Neural cell (in vitro differentiated cells): Measurements from ENCODE around the gene SLC16A1. TPM values are rescaled to one million over a fixed set of nuclear protein-coding genes. Genes with fewer than 3 reads are reported as not detected.

Source experiments
- H2AFZ ChIP-seq: fragments of 200-600, 300-800 bp; sonication (generic), shearing (Covaris generic); 2 replicates; pipeline ENCODE4 v1.6.0; 2014; ENCODE audit warnings: low read depth, mild to moderate bottlenecking, antibody characterized with exemption, low read length, moderate library complexity
- H3F3A ChIP-seq: fragments of 200-600 bp; shearing (Covaris generic); 2 replicates; pipeline ENCODE4 v1.6.1; 2016; ENCODE audit warnings: mild to moderate bottlenecking, moderate library complexity, mixed read lengths, antibody characterized with exemption, low read length; ENCODE audit not compliant: insufficient read depth, poor library complexity, severe bottlenecking
- H3K27ac ChIP-seq: fragments of 200-600, 300-800 bp; sonication (generic), shearing (Covaris generic); 2 replicates; pipeline ENCODE4 v1.5.1; 2014; ENCODE audit warnings: mild to moderate bottlenecking, low read length, moderate library complexity
- H3K27me3 ChIP-seq: fragments of 300-800, 200-600 bp; sonication (generic), shearing (Covaris generic); 2 replicates; pipeline ENCODE4 v1.6.0; 2014; ENCODE audit warnings: mild to moderate bottlenecking, low read depth, low read length, moderate library complexity; ENCODE audit not compliant: insufficient read depth
- H3K36me3 ChIP-seq: fragments of 300-800, 200-600 bp; sonication (generic), shearing (Covaris generic); 2 replicates; pipeline ENCODE4 v1.5.1; 2014; ENCODE audit warnings: mild to moderate bottlenecking, antibody characterized with exemption, low read length, moderate library complexity; ENCODE audit not compliant: insufficient read depth
- H3K4me2 ChIP-seq: fragments of 300-800, 200-600 bp; sonication (generic), shearing (Covaris generic); 2 replicates; pipeline ENCODE4 v1.6.0; 2014; ENCODE audit warnings: mild to moderate bottlenecking, low read length
- H3K4me3 ChIP-seq: fragments of 300-800, 200-600 bp; sonication (generic), shearing (Covaris generic); 2 replicates; pipeline ENCODE4 v1.5.1; 2014; ENCODE audit warnings: mild to moderate bottlenecking, low read length, moderate library complexity
- H3K79me2 ChIP-seq: fragments of 200-600 bp; shearing (Covaris generic); replicated peaks from 2 replicates; pipeline ENCODE4 v1.6.0; 2014; ENCODE audit warnings: mild to moderate bottlenecking, low read length, moderate library complexity; ENCODE audit not compliant: insufficient read depth
- H3K9ac ChIP-seq: fragments of 300-800, 200-600 bp; sonication (generic), shearing (Covaris generic); 2 replicates; pipeline ENCODE4 v1.6.1; 2016; ENCODE audit warnings: mild to moderate bottlenecking, low read length, mixed read lengths
- H3K9me2 ChIP-seq: fragments of 200-600 bp; shearing (Covaris generic); 2 replicates; pipeline ENCODE4 v1.6.1; 2016; ENCODE audit warnings: mild to moderate bottlenecking, low read length, mixed read lengths; ENCODE audit not compliant: insufficient read depth
- H3K9me3 ChIP-seq: fragments of 200-600, 300-800 bp; sonication (generic), shearing (Covaris generic); 2 replicates; pipeline ENCODE4 v1.6.1; 2016; ENCODE audit warnings: mild to moderate bottlenecking, mixed run types, low read length, moderate library complexity, mixed read lengths
- H4K20me1 ChIP-seq: fragments of 200-600 bp; shearing (Covaris generic); 2 replicates; pipeline ENCODE4 v1.6.1; 2016; ENCODE audit warnings: mild to moderate bottlenecking, mixed run types; ENCODE audit not compliant: insufficient read depth
- CTCF ChIP-seq: fragments of 450-650 bp; IDR thresholded peaks from 2 replicates; pipeline ENCODE4 v1.5.1; 2014; ENCODE audit warnings: antibody characterized with exemption, mild to moderate bottlenecking, moderate library complexity; ENCODE audit not compliant: poor library complexity, severe bottlenecking
- EP300 ChIP-seq: fragments of 450-650 bp; conservative IDR thresholded peaks from 2 replicates; pipeline ENCODE4 v1.6.1; 2014; ENCODE audit warnings: antibody characterized with exemption, mild to moderate bottlenecking, moderate library complexity; ENCODE audit not compliant: poor library complexity, severe bottlenecking
- EZH2 ChIP-seq: fragments of 200-600, 300-800 bp; shearing (Covaris generic), sonication (generic); IDR thresholded peaks from 2 replicates; pipeline ENCODE4 v1.6.1; 2014; ENCODE audit warnings: antibody characterized with exemption, low read length, borderline replicate concordance, mild to moderate bottlenecking; ENCODE audit not compliant: insufficient read depth, poor library complexity, severe bottlenecking
- MXI1 ChIP-seq: fragments of 450-650 bp; conservative IDR thresholded peaks from 2 replicates; pipeline ENCODE4 v1.6.1; 2014; ENCODE audit warnings: antibody characterized with exemption, mild to moderate bottlenecking; ENCODE audit not compliant: poor library complexity, severe bottlenecking
- POLR2AphosphoS5 ChIP-seq: IDR thresholded peaks from 2 replicates; pipeline ENCODE4 v1.6.1; 2012
- RAD21 ChIP-seq: fragments of 450-650 bp; conservative IDR thresholded peaks from 2 replicates; pipeline ENCODE4 v1.6.1; 2014; ENCODE audit warnings: antibody characterized with exemption, mild to moderate bottlenecking, moderate library complexity
- SMC3 ChIP-seq: fragments of 450-650 bp; conservative IDR thresholded peaks from 2 replicates; pipeline ENCODE4 v1.6.1; 2014; ENCODE audit warnings: antibody characterized with exemption, mild to moderate bottlenecking, moderate library complexity; ENCODE audit not compliant: poor library complexity
- TAF1 ChIP-seq: IDR thresholded peaks from 2 replicates; pipeline ENCODE4 v1.6.1; 2012; ENCODE audit warnings: low read depth
- polyA plus RNA-seq: library from polyadenylated mRNA; depleted of rRNA; stranded (reverse); fragments of >200 nt; gene quantifications from 2 replicates; pipeline ENCODE4 v1.2.3, GENCODE V29; 2014
- TF ChIP-seq, protein P1 (sequence below): IDR thresholded peaks from 2 replicates; pipeline ENCODE4 v1.6.1; 2012; ENCODE audit warnings: borderline replicate concordance

SLC16A1 gene
- polyA plus RNA-seq, 1 donor from 2014 or later = 18.6 TPM

DNA sequence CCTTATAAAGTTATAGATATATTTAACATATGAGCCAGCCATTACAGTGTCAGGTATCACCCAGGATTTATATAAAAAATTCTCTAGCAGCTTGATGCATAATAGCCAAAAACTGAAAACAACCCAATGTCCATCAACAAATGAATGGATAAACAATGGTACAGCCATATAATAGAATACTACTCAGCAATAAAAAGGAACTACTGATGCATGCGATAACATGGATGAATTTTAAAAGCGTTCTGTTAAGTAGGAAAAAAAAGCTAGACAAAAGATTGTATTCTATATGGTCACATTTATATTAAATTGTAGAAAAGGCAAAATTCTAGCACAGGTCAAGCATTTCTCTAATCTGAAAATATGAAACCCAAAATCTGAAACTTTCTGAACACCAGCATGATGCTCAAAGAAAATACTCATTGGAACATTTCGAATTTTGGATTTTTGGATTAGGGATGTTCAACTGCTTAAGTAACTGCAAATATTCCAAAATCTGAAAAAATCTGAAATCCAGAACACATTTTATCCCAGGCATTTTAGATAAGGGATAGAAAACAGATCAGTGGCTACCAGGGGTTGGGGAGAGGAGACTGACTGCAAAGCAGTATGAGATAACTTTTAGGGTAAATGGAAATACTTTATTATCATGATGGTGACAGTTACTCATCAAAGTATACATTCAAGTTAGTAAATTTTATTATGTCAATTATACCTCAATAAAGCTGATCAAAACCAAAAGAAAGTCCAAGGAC is 22.0 kb downstream of the SLC16A1 start:
- Histone ChIP-seq H3K4me2 (no peak overlapping the region), H3K36me3 (no peaks in the 10 kb centered on the region), H3F3A (no peaks in the 10 kb centered on the region), H4K20me1 (no peaks in the 10 kb centered on the region), H3K9ac (no peak overlapping the region), H2AFZ (no peak overlapping the region), H3K79me2 (peaks cover 29% of the 10 kb centered on the region), H3K27me3 (no peaks in the 10 kb centered on the region), H3K27ac (no peak overlapping the region), H3K4me3 (no peak overlapping the region), H3K9me3 (no peaks in the 10 kb centered on the region), H3K9me2 (no peaks in the 10 kb centered on the region)
- TF ChIP-seq EZH2 = no peak
- TF ChIP-seq MXI1 = no peak
- no peak for TF ChIP-seq POLR2AphosphoS5
- no peak for TF ChIP-seq EP300
- TF ChIP-seq, protein P1, sequence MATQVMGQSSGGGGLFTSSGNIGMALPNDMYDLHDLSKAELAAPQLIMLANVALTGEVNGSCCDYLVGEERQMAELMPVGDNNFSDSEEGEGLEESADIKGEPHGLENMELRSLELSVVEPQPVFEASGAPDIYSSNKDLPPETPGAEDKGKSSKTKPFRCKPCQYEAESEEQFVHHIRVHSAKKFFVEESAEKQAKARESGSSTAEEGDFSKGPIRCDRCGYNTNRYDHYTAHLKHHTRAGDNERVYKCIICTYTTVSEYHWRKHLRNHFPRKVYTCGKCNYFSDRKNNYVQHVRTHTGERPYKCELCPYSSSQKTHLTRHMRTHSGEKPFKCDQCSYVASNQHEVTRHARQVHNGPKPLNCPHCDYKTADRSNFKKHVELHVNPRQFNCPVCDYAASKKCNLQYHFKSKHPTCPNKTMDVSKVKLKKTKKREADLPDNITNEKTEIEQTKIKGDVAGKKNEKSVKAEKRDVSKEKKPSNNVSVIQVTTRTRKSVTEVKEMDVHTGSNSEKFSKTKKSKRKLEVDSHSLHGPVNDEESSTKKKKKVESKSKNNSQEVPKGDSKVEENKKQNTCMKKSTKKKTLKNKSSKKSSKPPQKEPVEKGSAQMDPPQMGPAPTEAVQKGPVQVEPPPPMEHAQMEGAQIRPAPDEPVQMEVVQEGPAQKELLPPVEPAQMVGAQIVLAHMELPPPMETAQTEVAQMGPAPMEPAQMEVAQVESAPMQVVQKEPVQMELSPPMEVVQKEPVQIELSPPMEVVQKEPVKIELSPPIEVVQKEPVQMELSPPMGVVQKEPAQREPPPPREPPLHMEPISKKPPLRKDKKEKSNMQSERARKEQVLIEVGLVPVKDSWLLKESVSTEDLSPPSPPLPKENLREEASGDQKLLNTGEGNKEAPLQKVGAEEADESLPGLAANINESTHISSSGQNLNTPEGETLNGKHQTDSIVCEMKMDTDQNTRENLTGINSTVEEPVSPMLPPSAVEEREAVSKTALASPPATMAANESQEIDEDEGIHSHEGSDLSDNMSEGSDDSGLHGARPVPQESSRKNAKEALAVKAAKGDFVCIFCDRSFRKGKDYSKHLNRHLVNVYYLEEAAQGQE = no peak
- TF ChIP-seq TAF1 = no peak
- TF ChIP-seq SMC3 = no peak
- no peak for TF ChIP-seq CTCF
- no peak for TF ChIP-seq RAD21

GRCh38 chr1:112929979-112930378 is 26.0 kb downstream of the SLC16A1 start:
- H3K9me3 ChIP-seq = no peaks in the 10 kb centered on the region
- no peaks in the 10 kb centered on the region for H3K36me3 ChIP-seq
- no peaks in the 10 kb centered on the region for H3K27me3 ChIP-seq
- no peak overlapping the region for H2AFZ ChIP-seq
- H3K9ac ChIP-seq = no peak overlapping the region
- H4K20me1 ChIP-seq = no peaks in the 10 kb centered on the region
- peaks cover 16% of the 10 kb centered on the region for H3K79me2 ChIP-seq
- H3F3A ChIP-seq = no peaks in the 10 kb centered on the region
- H3K27ac ChIP-seq = no peak overlapping the region
- TF ChIP-seq MXI1 (no peak), CTCF (no peak), EP300 (no peak), RAD21 (no peak), SMC3 (no peak), POLR2AphosphoS5 (no peak), EZH2 (no peak), TAF1 (no peak)
- TF ChIP-seq, protein P1 = no peak
- H3K4me3 ChIP-seq = no peak overlapping the region
- no peak overlapping the region for H3K4me2 ChIP-seq
- no peaks in the 10 kb centered on the region for H3K9me2 ChIP-seq
